ENCODE data around the gene SLPI. TPM values are rescaled to one million over a fixed set of nuclear protein-coding genes. Genes with fewer than 3 reads are reported as not detected.

The SLPI gene
- total and polyA plus RNA-seq, 10 of the 15 experiments (the other 5 are each of a cell fraction or from before 2014, with no cell fraction given) = 0.56 to 1.4 TPM; not detected in 8

DNA sequence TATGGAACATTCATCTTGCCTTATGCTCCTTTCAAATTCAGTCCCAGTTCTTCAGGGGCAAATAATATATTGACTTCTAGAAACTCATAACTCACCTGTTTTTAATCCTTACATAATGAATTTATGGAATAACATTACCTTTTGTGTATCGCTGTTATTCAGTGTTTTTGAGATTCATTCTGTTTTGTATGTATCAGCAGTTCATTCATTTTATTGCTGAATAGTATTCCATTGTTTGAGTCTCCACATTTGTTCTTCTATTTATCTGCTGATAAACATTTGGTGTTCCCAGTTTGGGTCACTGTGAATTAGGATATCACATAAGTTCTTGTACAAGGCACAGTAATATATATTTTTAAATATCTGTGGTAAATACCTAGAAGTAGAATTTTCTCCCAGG lies 28.1 kb downstream of the SLPI start:
- H3K79me2 ChIP-seq (ENCODE audit: control insufficient read depth, insufficient read depth, low read length) = no peaks in the 10 kb centered on the region
- FAIRE-seq (no peak), ATAC-seq (no peak), DNase-seq (ENCODE audit: low read depth, low spot score) (no peak)
- H3K27me3 ChIP-seq (replicated peaks in 1 of 2; ENCODE audit: control insufficient read depth in 2 of 2, insufficient read depth in 2 of 2, low read length in 1 of 2) = no peaks in the 10 kb centered on the region; a peak in 1 of 4 replicates
- ChIA-PET POLR2A (no interaction called here), SMC1A (ENCODE audit: uncharacterized antibody, unreplicated experiment) (no interaction called here), RAD21 (ENCODE audit: unreplicated experiment) (no interaction called here), CTCF (no interaction called here)
- H3K27ac ChIP-seq (ENCODE audit: control insufficient read depth, insufficient read depth) = no peak overlapping the region
- H4K20me1 ChIP-seq (ENCODE audit: control insufficient read depth, insufficient read depth) = no peaks in the 10 kb centered on the region
- no peaks in the 10 kb centered on the region for H3K4me1 ChIP-seq (ENCODE audit: control insufficient read depth, insufficient read depth, low read length)
- H3K9me3 ChIP-seq (replicated peaks; ENCODE audit: control insufficient read depth, insufficient read depth, low read length) = no peaks in the 10 kb centered on the region
- in situ Hi-C loops (cut with MboI) = no loop called here
- no peak overlapping the region for H3K4me2 ChIP-seq (ENCODE audit: control insufficient read depth, insufficient read depth)
- no peak overlapping the region for H2AFZ ChIP-seq (ENCODE audit: control insufficient read depth, low read depth, low read length)
- 83% methylated on average over 1 of the region's 1 CpG for WGBS (ENCODE audit: insufficient coverage, insufficient replicate concordance, low lambda C conversion rate, missing lambda C conversion rate)
- BruUV-seq (replicated peaks) = no TSS peak
- no peak overlapping the region for H3K4me3 ChIP-seq
- intact Hi-C loops (cut with micrococcal nuclease; ENCODE audit: unreplicated experiment) = no loop called here
- H3K36me3 ChIP-seq (ENCODE audit: control insufficient read depth in 2 of 2, insufficient read depth in 2 of 2, low read length in 1 of 2) = no peaks in the 10 kb centered on the region
- no peak overlapping the region for H3K9ac ChIP-seq (ENCODE audit: control insufficient read depth, insufficient read depth, low read length)
- TF ChIP-seq TCF3 (IDR thresholded peaks at IDR 0.05; ENCODE audit: borderline replicate concordance, insufficient read depth, low read depth, low read length) (no peak), ZBED1 (IDR thresholded peaks at IDR 0.05; ENCODE audit: borderline replicate concordance) (no peak), BRCA1 (IDR thresholded peaks at IDR 0.05; ENCODE audit: low read depth, low read length) (no peak), POU2F2 (IDR thresholded peaks at IDR 0.05; ENCODE audit: borderline replicate concordance, low read depth, low read length) (no peak), GABPA (IDR thresholded peaks at IDR 0.05; ENCODE audit: low read depth) (no peak), TAF1 (IDR thresholded peaks at IDR 0.05; ENCODE audit: borderline replicate concordance, low read depth, low read length) (no peak), KLF5 (IDR thresholded peaks at IDR 0.05; ENCODE audit: partially characterized antibody) (no peak)
- TF ChIP-seq, protein P1, sequence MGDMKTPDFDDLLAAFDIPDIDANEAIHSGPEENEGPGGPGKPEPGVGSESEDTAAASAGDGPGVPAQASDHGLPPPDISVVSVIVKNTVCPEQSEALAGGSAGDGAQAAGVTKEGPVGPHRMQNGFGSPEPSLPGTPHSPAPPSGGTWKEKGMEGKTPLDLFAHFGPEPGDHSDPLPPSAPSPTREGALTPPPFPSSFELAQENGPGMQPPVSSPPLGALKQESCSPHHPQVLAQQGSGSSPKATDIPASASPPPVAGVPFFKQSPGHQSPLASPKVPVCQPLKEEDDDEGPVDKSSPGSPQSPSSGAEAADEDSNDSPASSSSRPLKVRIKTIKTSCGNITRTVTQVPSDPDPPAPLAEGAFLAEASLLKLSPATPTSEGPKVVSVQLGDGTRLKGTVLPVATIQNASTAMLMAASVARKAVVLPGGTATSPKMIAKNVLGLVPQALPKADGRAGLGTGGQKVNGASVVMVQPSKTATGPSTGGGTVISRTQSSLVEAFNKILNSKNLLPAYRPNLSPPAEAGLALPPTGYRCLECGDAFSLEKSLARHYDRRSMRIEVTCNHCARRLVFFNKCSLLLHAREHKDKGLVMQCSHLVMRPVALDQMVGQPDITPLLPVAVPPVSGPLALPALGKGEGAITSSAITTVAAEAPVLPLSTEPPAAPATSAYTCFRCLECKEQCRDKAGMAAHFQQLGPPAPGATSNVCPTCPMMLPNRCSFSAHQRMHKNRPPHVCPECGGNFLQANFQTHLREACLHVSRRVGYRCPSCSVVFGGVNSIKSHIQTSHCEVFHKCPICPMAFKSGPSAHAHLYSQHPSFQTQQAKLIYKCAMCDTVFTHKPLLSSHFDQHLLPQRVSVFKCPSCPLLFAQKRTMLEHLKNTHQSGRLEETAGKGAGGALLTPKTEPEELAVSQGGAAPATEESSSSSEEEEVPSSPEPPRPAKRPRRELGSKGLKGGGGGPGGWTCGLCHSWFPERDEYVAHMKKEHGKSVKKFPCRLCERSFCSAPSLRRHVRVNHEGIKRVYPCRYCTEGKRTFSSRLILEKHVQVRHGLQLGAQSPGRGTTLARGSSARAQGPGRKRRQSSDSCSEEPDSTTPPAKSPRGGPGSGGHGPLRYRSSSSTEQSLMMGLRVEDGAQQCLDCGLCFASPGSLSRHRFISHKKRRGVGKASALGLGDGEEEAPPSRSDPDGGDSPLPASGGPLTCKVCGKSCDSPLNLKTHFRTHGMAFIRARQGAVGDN (IDR thresholded peaks at IDR 0.05) = no peak
- TF ChIP-seq, protein P2, sequence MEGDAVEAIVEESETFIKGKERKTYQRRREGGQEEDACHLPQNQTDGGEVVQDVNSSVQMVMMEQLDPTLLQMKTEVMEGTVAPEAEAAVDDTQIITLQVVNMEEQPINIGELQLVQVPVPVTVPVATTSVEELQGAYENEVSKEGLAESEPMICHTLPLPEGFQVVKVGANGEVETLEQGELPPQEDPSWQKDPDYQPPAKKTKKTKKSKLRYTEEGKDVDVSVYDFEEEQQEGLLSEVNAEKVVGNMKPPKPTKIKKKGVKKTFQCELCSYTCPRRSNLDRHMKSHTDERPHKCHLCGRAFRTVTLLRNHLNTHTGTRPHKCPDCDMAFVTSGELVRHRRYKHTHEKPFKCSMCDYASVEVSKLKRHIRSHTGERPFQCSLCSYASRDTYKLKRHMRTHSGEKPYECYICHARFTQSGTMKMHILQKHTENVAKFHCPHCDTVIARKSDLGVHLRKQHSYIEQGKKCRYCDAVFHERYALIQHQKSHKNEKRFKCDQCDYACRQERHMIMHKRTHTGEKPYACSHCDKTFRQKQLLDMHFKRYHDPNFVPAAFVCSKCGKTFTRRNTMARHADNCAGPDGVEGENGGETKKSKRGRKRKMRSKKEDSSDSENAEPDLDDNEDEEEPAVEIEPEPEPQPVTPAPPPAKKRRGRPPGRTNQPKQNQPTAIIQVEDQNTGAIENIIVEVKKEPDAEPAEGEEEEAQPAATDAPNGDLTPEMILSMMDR (IDR thresholded peaks at IDR 0.05 in 2 of 3, conservative IDR thresholded peaks at IDR 0.05 in 1 of 3; ENCODE audit: control insufficient read depth in 2 of 3, extremely low read depth in 1 of 3, insufficient read depth in 1 of 3, low read depth in 3 of 3, low read length in 3 of 3) = no peak
- TF ChIP-seq, protein P3, sequence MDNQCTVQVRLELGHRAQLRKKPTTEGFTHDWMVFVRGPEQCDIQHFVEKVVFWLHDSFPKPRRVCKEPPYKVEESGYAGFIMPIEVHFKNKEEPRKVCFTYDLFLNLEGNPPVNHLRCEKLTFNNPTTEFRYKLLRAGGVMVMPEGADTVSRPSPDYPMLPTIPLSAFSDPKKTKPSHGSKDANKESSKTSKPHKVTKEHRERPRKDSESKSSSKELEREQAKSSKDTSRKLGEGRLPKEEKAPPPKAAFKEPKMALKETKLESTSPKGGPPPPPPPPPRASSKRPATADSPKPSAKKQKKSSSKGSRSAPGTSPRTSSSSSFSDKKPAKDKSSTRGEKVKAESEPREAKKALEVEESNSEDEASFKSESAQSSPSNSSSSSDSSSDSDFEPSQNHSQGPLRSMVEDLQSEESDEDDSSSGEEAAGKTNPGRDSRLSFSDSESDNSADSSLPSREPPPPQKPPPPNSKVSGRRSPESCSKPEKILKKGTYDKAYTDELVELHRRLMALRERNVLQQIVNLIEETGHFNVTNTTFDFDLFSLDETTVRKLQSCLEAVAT (IDR thresholded peaks at IDR 0.05) = no peak
- TF ChIP-seq, protein P4, sequence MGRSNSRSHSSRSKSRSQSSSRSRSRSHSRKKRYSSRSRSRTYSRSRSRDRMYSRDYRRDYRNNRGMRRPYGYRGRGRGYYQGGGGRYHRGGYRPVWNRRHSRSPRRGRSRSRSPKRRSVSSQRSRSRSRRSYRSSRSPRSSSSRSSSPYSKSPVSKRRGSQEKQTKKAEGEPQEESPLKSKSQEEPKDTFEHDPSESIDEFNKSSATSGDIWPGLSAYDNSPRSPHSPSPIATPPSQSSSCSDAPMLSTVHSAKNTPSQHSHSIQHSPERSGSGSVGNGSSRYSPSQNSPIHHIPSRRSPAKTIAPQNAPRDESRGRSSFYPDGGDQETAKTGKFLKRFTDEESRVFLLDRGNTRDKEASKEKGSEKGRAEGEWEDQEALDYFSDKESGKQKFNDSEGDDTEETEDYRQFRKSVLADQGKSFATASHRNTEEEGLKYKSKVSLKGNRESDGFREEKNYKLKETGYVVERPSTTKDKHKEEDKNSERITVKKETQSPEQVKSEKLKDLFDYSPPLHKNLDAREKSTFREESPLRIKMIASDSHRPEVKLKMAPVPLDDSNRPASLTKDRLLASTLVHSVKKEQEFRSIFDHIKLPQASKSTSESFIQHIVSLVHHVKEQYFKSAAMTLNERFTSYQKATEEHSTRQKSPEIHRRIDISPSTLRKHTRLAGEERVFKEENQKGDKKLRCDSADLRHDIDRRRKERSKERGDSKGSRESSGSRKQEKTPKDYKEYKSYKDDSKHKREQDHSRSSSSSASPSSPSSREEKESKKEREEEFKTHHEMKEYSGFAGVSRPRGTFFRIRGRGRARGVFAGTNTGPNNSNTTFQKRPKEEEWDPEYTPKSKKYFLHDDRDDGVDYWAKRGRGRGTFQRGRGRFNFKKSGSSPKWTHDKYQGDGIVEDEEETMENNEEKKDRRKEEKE (IDR thresholded peaks at IDR 0.05) = no peak
